ENCODE data around the gene GLRX3. TPM values are rescaled to one million over a fixed set of nuclear protein-coding genes. Genes with fewer than 3 reads are reported as not detected.

GLRX3 gene
- total and polyA plus RNA-seq, 2 of the 13 experiments (the other 11 are each of a cell fraction or from before 2014, with no cell fraction given) = 91.4 to 135 TPM

DNA sequence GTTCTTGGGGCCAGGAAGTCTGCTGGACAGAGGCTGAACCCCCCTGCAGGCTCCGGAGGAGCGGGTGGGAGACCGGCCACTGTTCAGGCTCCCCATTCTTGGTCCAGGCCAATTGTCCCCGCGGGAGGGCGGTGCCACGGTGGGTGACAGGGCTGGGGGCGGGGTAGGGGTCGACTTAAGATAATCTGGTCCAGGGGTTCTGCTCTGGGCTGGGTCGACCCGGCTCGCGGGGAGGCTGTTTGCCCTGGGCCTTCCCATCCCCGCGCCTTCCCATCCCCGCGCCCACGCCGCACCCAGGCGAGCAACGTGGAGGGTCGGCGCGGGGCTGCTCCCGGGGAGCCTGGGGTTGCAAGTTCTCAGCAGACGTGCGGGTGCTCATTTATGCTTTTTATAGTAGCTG lies 7.3 kb upstream of the GLRX3 start:
- Histone ChIP-seq H3K9me3 (ENCODE audit: low read length) (no peaks in the 10 kb centered on the region), H3K9ac (ENCODE audit: insufficient read depth, low read depth, low read length) (no peak overlapping the region), H3K4me3 (replicated peaks in 1 of 3; ENCODE audit: insufficient read depth in 1 of 3, low read depth in 2 of 3, low read length in 3 of 3) (no peak overlapping the region), H3K27ac (ENCODE audit: extremely low read length, insufficient read depth, low read length) (no peak overlapping the region), H3K4me1 (ENCODE audit: insufficient read depth, low read length) (peaks cover 4% of the 10 kb centered on the region; the same call in 1 of the 2 replicates), H3K79me2 (ENCODE audit: insufficient read depth, low read length) (no peaks in the 10 kb centered on the region), H4K20me1 (ENCODE audit: insufficient read depth, low read length) (no peaks in the 10 kb centered on the region), H3K27me3 (ENCODE audit: control insufficient read depth in 1 of 2, insufficient read depth in 2 of 2, low read length in 2 of 2) (peaks cover 0 to 18% of the 10 kb centered on the region in 2 experiments; a peak in 2 of 5 replicates), H3K4me2 (ENCODE audit: low read depth, low read length) (no peak overlapping the region), H2AFZ (ENCODE audit: low read length) (no peak overlapping the region), H3K36me3 (replicated peaks in 1 of 2; ENCODE audit: control insufficient read depth in 1 of 2, insufficient read depth in 2 of 2, low read length in 2 of 2) (no peaks in the 10 kb centered on the region)
- intact Hi-C loops (cut with micrococcal nuclease; ENCODE audit: unreplicated experiment) = loop anchor here (5.0 kb wide), 1 partner anchor 242 kb away; no protein-coding TSS in a partner anchor
- ATAC-seq (no peak), DNase-seq (ENCODE audit: low spot score) (no peak), FAIRE-seq (no peak)
- ChIA-PET POLR2A (interaction anchor here (2.8 kb wide), 1 partner anchor 18 kb away, joined by 18 read pairs; the partner anchor contains the start of gene C10orf143), CTCF (ENCODE audit: low intra/inter-chr PET ratio, low total read pairs) (no interaction called here)
- in situ Hi-C loops (cut with HindIII; ENCODE audit: extremely low pct_ligation_motif_present, low pct_unique_long_range_greater_than_20kb) = no loop called here
- TF ChIP-seq HDAC1 (CRISPR knock-in tag; IDR thresholded peaks at IDR 0.05) (no peak), ZNF781 (CRISPR knock-in tag; IDR thresholded peaks at IDR 0.05; ENCODE audit: borderline replicate concordance, not compliant biosample characterization) (no peak)
- TF ChIP-seq, protein P1, sequence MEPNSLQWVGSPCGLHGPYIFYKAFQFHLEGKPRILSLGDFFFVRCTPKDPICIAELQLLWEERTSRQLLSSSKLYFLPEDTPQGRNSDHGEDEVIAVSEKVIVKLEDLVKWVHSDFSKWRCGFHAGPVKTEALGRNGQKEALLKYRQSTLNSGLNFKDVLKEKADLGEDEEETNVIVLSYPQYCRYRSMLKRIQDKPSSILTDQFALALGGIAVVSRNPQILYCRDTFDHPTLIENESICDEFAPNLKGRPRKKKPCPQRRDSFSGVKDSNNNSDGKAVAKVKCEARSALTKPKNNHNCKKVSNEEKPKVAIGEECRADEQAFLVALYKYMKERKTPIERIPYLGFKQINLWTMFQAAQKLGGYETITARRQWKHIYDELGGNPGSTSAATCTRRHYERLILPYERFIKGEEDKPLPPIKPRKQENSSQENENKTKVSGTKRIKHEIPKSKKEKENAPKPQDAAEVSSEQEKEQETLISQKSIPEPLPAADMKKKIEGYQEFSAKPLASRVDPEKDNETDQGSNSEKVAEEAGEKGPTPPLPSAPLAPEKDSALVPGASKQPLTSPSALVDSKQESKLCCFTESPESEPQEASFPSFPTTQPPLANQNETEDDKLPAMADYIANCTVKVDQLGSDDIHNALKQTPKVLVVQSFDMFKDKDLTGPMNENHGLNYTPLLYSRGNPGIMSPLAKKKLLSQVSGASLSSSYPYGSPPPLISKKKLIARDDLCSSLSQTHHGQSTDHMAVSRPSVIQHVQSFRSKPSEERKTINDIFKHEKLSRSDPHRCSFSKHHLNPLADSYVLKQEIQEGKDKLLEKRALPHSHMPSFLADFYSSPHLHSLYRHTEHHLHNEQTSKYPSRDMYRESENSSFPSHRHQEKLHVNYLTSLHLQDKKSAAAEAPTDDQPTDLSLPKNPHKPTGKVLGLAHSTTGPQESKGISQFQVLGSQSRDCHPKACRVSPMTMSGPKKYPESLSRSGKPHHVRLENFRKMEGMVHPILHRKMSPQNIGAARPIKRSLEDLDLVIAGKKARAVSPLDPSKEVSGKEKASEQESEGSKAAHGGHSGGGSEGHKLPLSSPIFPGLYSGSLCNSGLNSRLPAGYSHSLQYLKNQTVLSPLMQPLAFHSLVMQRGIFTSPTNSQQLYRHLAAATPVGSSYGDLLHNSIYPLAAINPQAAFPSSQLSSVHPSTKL (CRISPR knock-in tag; IDR thresholded peaks at IDR 0.05) = no peak
- WGBS (ENCODE audit: low lambda C conversion rate) = 61% methylated on average over 12 of the region's 27 CpGs
- BruUV-seq (replicated peaks) = no TSS peak

Data from HepG2 (cell line).